ENCODE results near the gene LRRC25. TPM values are rescaled to one million over a fixed set of nuclear protein-coding genes. Genes with fewer than 3 reads are reported as not detected.

LRRC25 gene
- total RNA-seq, 1 donor from 2014 or later, result not detected

DNA sequence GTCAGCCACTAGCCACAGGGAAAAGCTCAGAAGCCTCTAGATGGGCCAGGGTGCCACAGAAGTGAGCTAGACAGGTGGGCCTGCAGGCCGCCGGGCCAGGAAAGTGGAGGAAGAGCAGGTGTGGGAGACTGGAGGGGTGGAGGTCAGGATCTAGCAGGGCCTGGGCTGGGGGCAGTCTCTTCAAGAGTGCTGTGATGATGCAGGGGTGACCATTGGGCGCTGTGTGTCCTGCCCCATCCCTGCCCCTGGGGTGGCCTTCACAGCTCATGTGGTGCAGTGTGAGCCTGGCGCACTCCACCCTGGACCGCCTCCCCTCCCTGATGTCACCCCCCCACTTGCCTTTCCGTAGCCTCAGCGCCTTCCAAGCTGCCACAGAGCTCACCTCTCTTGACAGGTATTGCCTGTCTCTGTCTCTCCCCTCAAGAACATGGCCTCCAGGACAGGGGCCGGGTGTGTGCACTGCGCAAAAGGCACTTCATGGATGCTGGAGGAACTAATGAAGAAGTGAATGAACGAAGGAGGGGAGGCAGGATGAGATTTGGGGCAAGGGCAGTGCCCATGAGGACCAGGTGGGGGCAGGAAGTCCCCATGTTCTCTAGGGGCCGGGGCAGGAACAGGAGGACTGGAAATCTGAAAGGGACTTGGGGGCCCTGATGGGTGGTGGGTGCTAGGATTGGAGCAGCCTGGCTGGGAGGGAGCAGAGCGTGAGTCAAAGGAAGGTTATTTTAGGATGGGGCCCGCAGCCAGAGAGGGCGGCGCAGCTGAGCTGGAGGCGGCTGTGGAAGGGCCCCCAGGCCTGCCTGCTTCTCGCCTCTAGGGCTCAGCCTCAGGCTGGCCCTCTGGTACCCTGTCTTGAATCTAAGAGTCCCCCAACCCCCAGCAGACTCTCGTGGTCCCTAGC is 28.3 kb upstream of the LRRC25 start:
- TF ChIP-seq, protein P1, sequence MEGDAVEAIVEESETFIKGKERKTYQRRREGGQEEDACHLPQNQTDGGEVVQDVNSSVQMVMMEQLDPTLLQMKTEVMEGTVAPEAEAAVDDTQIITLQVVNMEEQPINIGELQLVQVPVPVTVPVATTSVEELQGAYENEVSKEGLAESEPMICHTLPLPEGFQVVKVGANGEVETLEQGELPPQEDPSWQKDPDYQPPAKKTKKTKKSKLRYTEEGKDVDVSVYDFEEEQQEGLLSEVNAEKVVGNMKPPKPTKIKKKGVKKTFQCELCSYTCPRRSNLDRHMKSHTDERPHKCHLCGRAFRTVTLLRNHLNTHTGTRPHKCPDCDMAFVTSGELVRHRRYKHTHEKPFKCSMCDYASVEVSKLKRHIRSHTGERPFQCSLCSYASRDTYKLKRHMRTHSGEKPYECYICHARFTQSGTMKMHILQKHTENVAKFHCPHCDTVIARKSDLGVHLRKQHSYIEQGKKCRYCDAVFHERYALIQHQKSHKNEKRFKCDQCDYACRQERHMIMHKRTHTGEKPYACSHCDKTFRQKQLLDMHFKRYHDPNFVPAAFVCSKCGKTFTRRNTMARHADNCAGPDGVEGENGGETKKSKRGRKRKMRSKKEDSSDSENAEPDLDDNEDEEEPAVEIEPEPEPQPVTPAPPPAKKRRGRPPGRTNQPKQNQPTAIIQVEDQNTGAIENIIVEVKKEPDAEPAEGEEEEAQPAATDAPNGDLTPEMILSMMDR (IDR thresholded peaks at IDR 0.05; ENCODE audit: insufficient read depth, low read length, severe bottlenecking), result peak; percentile 1
- Histone ChIP-seq H3K36me3 (ENCODE audit: control insufficient read depth, insufficient read depth, low read length) (no peaks in the 10 kb centered on the region), H3K27me3 (ENCODE audit: control insufficient read depth, insufficient read depth, low read length) (no peaks in the 10 kb centered on the region), H3K4me3 (ENCODE audit: low read depth, low read length) (no peak overlapping the region)
- DNase-seq (ENCODE audit: low read depth) (no peak), FAIRE-seq (no peak)

DNA sequence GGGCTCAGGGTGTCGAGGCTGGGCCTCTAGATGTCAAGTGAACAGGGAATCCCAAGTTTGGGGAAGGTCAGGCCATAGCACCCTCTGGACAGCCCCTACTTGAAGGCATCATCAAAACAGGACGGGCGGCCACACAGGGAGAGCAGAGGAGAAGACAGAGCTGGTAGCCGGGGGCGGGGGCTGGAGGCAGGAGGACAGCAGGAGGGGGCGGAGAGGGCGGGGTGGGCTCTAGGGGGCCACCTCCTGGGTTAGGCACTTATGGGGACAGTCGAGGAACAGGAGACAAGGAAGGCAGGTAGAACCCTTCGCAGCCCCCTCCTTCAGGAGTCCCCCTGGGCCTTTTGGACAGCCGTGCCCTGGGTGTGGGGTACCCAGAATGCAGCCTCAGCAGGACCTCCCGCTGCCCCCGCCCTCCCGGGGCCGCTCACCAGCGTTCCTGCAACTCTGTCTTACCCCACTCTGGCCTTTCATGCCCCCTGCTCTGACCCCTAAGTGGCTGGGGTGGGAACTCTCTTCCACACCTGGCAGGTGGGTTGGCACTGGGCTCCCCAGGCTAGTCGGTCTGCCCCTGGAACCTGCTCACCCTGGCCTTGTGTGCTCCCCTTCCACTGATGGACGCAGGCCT is 27.6 kb upstream of the LRRC25 start:
- FAIRE-seq (no peak), DNase-seq (ENCODE audit: low read depth) (no peak)
- Histone ChIP-seq H3K36me3 (ENCODE audit: control insufficient read depth, insufficient read depth, low read length) (no peaks in the 10 kb centered on the region), H3K27me3 (ENCODE audit: control insufficient read depth, insufficient read depth, low read length) (no peaks in the 10 kb centered on the region), H3K4me3 (ENCODE audit: low read depth, low read length) (no peak overlapping the region)
- TF ChIP-seq, protein P1 (IDR thresholded peaks at IDR 0.05; ENCODE audit: insufficient read depth, low read length, severe bottlenecking), result no peak

DNA sequence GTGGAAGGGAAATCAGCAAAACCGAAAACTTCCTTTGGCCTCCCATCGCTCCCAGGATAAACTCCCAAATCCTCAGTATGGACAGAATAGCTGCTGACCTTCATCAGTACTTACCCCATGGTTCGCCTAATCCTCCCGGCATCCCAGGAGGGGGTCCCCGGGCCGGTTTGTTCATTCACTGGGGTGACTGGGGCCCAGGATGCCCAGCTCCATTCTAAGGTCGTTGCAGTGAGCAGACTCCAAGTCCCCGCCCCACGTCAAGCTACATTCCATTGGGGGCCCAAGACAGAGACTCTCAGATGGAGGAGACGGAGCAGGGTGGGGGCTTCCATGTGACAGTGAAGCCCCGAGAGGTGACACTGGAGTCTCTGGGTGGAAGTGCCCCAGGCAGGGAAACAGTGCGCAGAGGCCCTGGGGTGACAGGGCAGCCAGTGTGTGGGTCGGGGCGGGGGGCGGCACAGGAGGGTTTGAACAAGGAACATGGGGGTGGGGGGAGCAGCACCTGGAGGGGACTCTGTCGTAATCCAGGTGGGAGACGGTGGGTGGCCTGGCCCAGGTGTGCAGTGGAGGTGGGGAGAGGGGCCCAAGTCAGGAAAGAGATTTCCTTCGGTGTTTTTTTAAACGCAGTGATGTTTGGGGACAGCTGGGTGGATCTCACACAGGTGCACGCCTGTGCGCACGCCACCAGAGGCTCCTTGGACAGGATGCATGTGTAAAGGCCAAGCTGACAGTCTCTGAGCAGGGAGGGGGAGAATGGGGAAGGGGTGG is 26.9 kb upstream of the LRRC25 start:
- TF ChIP-seq, protein P1 (IDR thresholded peaks at IDR 0.05; ENCODE audit: insufficient read depth, low read length, severe bottlenecking), result no peak
- no peak overlapping the region for H3K4me3 ChIP-seq (ENCODE audit: low read depth, low read length)
- no peak for FAIRE-seq

DNA sequence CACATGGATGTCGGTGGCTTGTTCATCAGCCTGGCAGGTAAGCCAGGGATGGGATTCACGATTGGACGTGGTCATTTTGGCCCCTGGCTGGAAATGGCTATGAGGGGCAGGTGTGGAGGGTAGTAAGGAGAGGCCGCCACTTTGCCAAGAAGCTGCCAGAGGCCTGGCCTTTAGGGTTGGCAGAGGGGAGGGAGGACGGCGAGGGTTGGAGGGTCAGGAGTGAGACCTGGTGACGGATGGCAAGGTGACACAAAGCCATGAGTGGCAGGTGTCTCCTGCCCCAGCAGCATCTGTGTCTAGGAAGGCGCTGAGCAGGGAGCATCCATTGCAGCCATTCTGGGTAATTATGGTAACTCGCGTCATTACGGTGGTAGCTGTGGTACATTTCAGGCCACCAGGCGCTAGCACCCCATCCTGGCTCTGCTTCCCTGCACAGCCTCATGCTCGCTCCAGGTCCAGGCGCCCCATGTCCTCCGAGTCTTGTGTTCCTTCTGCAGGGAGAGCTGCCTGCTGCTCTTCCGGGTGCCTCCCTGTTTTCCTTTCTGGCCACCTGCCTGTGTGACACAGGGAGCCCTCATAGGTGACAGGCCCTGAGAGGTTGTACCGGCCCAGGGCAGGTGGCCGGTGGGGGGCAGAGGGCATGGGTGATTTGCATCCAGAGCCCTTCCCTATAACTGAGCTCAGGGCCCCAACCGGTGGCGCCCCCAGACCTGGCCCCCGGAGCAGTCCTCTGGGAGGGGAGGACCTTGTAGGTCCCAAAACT is 26.0 kb upstream of the LRRC25 start:
- no peak for DNase-seq (ENCODE audit: low read depth)
- FAIRE-seq, result no peak
- TF ChIP-seq, protein P1 (IDR thresholded peaks at IDR 0.05; ENCODE audit: insufficient read depth, low read length, severe bottlenecking), result no peak
- Histone ChIP-seq H3K36me3 (ENCODE audit: control insufficient read depth, insufficient read depth, low read length) (no peaks in the 10 kb centered on the region), H3K4me3 (ENCODE audit: low read depth, low read length) (no peak overlapping the region), H3K27me3 (ENCODE audit: control insufficient read depth, insufficient read depth, low read length) (no peaks in the 10 kb centered on the region)

More for the DNA sequence above, 26.9 kb upstream of the LRRC25 start:
- no peaks in the 10 kb centered on the region for H3K27me3 ChIP-seq (ENCODE audit: control insufficient read depth, insufficient read depth, low read length)
- H3K36me3 ChIP-seq (ENCODE audit: control insufficient read depth, insufficient read depth, low read length), result no peaks in the 10 kb centered on the region
- no peak for DNase-seq (ENCODE audit: low read depth)

DNA sequence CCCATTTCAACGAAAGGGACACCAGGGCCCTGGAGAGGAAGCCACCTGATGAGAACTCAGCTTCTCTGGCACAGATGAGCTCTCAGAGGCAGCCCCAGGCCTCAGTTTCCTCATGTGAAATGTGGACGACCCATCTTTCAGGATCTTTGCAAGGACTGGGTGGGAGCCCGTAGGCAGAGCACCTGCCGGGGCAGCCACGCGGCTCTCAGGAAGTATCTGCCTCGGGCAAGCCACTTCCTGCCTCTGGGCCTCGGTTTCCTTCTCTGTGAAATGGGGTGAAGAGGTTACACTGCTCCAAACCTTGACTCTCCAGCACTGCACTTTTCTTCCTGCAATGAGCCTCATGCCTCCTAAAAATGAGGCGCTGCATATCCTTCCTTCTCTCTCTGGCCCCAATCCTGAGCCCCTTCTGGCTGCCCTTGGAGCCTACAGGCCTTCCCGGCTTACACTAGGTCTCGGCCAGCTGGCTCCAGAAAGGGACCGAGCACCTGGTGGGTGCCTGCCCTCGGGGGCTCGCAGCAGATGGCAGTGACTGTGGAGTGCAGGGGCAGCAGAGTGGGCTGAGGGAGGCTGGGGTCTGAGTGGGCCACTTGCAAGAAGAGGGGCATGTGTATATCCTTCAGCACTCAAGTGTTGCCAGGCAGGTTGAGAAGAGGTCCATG is 25.2 kb upstream of the LRRC25 start:
- H3K4me3 ChIP-seq (ENCODE audit: low read depth, low read length), result no peak overlapping the region
- H3K36me3 ChIP-seq (ENCODE audit: control insufficient read depth, insufficient read depth, low read length), result no peaks in the 10 kb centered on the region
- H3K27me3 ChIP-seq (ENCODE audit: control insufficient read depth, insufficient read depth, low read length), result no peaks in the 10 kb centered on the region
- TF ChIP-seq, protein P1 (IDR thresholded peaks at IDR 0.05; ENCODE audit: insufficient read depth, low read length, severe bottlenecking), result no peak
- FAIRE-seq, result no peak
- no peak for DNase-seq (ENCODE audit: low read depth)

All from bronchial epithelial cell (primary cell).